ENCODE data around the gene GALNT4. TPM values are rescaled to one million over a fixed set of nuclear protein-coding genes. Genes with fewer than 3 reads are reported as not detected.

The GALNT4 gene
- polyA plus RNA-seq, 1 donor (not counting 4 experiments of a cell fraction or from before 2014, with no cell fraction given): 3.4 TPM

GRCh38 chr12:89571491-89572195, 47.0 kb upstream of the GALNT4 start:
- H3K27me3 ChIP-seq (ENCODE audit: control insufficient read depth, extremely low read depth, insufficient read depth, low read length): no peaks in the 10 kb centered on the region
- FAIRE-seq: peak; percentile 13
- H3K9me1 ChIP-seq (ENCODE audit: control insufficient read depth, extremely low read depth, insufficient read depth, low read length): no peaks in the 10 kb centered on the region
- DNase-seq (ENCODE audit: low read depth, low spot score): no peak
- no peaks in the 10 kb centered on the region for H3K36me3 ChIP-seq (ENCODE audit: control insufficient read depth in 2 of 2, extremely low read depth in 1 of 2, insufficient read depth in 2 of 2, low read length in 2 of 2)
- H4K20me1 ChIP-seq (ENCODE audit: control insufficient read depth, extremely low read depth, insufficient read depth, low read length): no peaks in the 10 kb centered on the region
- H3K9ac ChIP-seq (ENCODE audit: control insufficient read depth, extremely low read depth, insufficient read depth, low read length): no peak overlapping the region
- H3K4me2 ChIP-seq (ENCODE audit: control insufficient read depth, extremely low read depth, insufficient read depth, low read depth, low read length): no peak overlapping the region
- H3K79me2 ChIP-seq (ENCODE audit: control insufficient read depth, insufficient read depth, low read length): no peaks in the 10 kb centered on the region
- TF ChIP-seq EZH2 (IDR thresholded peaks at IDR 0.05; ENCODE audit: low read length): no peak
- TF ChIP-seq, protein P1, sequence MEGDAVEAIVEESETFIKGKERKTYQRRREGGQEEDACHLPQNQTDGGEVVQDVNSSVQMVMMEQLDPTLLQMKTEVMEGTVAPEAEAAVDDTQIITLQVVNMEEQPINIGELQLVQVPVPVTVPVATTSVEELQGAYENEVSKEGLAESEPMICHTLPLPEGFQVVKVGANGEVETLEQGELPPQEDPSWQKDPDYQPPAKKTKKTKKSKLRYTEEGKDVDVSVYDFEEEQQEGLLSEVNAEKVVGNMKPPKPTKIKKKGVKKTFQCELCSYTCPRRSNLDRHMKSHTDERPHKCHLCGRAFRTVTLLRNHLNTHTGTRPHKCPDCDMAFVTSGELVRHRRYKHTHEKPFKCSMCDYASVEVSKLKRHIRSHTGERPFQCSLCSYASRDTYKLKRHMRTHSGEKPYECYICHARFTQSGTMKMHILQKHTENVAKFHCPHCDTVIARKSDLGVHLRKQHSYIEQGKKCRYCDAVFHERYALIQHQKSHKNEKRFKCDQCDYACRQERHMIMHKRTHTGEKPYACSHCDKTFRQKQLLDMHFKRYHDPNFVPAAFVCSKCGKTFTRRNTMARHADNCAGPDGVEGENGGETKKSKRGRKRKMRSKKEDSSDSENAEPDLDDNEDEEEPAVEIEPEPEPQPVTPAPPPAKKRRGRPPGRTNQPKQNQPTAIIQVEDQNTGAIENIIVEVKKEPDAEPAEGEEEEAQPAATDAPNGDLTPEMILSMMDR (optimal IDR thresholded peaks at IDR 0.05 in 1 of 3, IDR thresholded peaks at IDR 0.05 in 1 of 3, conservative IDR thresholded peaks at IDR 0.05 in 1 of 3; ENCODE audit: extremely low read depth in 1 of 3, insufficient read depth in 2 of 3, low read length in 3 of 3): no peak
- dilution Hi-C loops (cut with MboI; ENCODE audit: extremely low pct_ligation_motif_present, low sequenced_read_pairs): no loop called here
- H3K27ac ChIP-seq (ENCODE audit: control insufficient read depth, insufficient read depth, low read length): no peak overlapping the region
- H3K9me3 ChIP-seq (ENCODE audit: control insufficient read depth, low read depth, low read length): no peaks in the 10 kb centered on the region
- H3K4me3 ChIP-seq (ENCODE audit: control insufficient read depth in 2 of 3, extremely low read depth in 1 of 3, insufficient read depth in 2 of 3, low read depth in 1 of 3, low read length in 3 of 3): no peak overlapping the region
- H2AFZ ChIP-seq (ENCODE audit: control insufficient read depth, low read length): no peak overlapping the region
- H3K4me1 ChIP-seq (ENCODE audit: control insufficient read depth, extremely low read depth, insufficient read depth, low read length): peaks cover 21% of the 10 kb centered on the region

- no peak overlapping the region for H3K4me3 ChIP-seq (ENCODE audit: control insufficient read depth in 2 of 3, extremely low read depth in 1 of 3, insufficient read depth in 2 of 3, low read depth in 1 of 3, low read length in 3 of 3)
- H2AFZ ChIP-seq (ENCODE audit: control insufficient read depth, low read length): no peak overlapping the region
- H3K27ac ChIP-seq (ENCODE audit: control insufficient read depth, insufficient read depth, low read length): no peak overlapping the region
- H3K36me3 ChIP-seq (ENCODE audit: control insufficient read depth in 2 of 2, extremely low read depth in 1 of 2, insufficient read depth in 2 of 2, low read length in 2 of 2): no peaks in the 10 kb centered on the region
- TF ChIP-seq EZH2 (IDR thresholded peaks at IDR 0.05; ENCODE audit: low read length): no peak
- TF ChIP-seq, protein P1 (optimal IDR thresholded peaks at IDR 0.05 in 1 of 3, IDR thresholded peaks at IDR 0.05 in 1 of 3, conservative IDR thresholded peaks at IDR 0.05 in 1 of 3; ENCODE audit: extremely low read depth in 1 of 3, insufficient read depth in 2 of 3, low read length in 3 of 3): no peak
- H4K20me1 ChIP-seq (ENCODE audit: control insufficient read depth, extremely low read depth, insufficient read depth, low read length): no peaks in the 10 kb centered on the region
- no peaks in the 10 kb centered on the region for H3K27me3 ChIP-seq (ENCODE audit: control insufficient read depth, extremely low read depth, insufficient read depth, low read length)
- H3K4me2 ChIP-seq (ENCODE audit: control insufficient read depth, extremely low read depth, insufficient read depth, low read depth, low read length): peak overlapping the region; percentile 3
- FAIRE-seq: no peak
- H3K9me1 ChIP-seq (ENCODE audit: control insufficient read depth, extremely low read depth, insufficient read depth, low read length): no peaks in the 10 kb centered on the region
- peaks cover 23% of the 10 kb centered on the region for H3K4me1 ChIP-seq (ENCODE audit: control insufficient read depth, extremely low read depth, insufficient read depth, low read length)
- DNase-seq (ENCODE audit: low read depth, low spot score): no peak
- dilution Hi-C loops (cut with MboI; ENCODE audit: extremely low pct_ligation_motif_present, low sequenced_read_pairs): no loop called here
- H3K79me2 ChIP-seq (ENCODE audit: control insufficient read depth, insufficient read depth, low read length): no peaks in the 10 kb centered on the region
- no peak overlapping the region for H3K9ac ChIP-seq (ENCODE audit: control insufficient read depth, extremely low read depth, insufficient read depth, low read length)
- H3K9me3 ChIP-seq (ENCODE audit: control insufficient read depth, low read depth, low read length): no peaks in the 10 kb centered on the region
These were observed 43.9 kb upstream of the GALNT4 start for GRCh38 chr12:89568484-89568883.
